GM12892 (cell line): Measurements from ENCODE around the gene TLNRD1.

Source experiments
- POLR2AphosphoS5 ChIP-seq: IDR thresholded peaks from 2 replicates; pipeline ENCODE4 v1.6.1; 2011; ENCODE audit warnings: low read depth, low read length, control low read depth
- TAF1 ChIP-seq: IDR thresholded peaks from 2 replicates; pipeline ENCODE4 v1.6.1; 2011; ENCODE audit warnings: low read depth, mild to moderate bottlenecking, control low read depth, low read length, borderline replicate concordance

GRCh38 chr15:81014446-81015093 is 13.8 kb downstream of the TLNRD1 start:
- TF ChIP-seq TAF1 (no peak), POLR2AphosphoS5 (no peak)
